ENCODE results near the gene NAIP.
"Not testable (repeated sequence)": the region's sequence is repeated elsewhere in the genome, so short reads cannot be mapped to it uniquely, and the experiment has no call there.

DNA sequence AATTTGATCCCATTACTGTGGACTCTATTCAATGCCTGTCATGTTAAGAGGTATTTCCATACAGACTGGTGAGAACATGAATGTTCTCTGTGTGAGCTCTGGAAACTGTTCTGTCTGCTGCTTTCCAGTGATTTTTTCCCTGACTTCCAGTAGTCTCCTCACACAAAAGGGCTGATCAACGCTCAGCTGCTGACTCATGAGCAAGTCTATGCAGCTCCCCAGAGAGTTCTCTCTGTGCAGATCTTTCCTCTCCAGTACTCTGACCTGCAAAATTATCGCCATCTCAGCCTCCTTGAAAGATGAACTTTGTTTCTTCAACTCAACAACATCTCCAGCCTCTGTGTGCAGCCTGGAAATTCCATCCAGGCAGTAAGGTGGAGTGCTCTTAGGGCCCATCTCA lies 19.0 kb upstream of the NAIP start:
- TF ChIP-seq ZNF462 (CRISPR knock-in tag; IDR thresholded peaks at IDR 0.05); EZH2 (IDR thresholded peaks at IDR 0.05; ENCODE audit: low read depth, unreplicated experiment); ETS1 (IDR thresholded peaks at IDR 0.05); JUNB (IDR thresholded peaks at IDR 0.05; ENCODE audit: unreplicated experiment); POLR2AphosphoS5 (IDR thresholded peaks at IDR 0.05; ENCODE audit: low read depth): not testable (repeated sequence)
- TF ChIP-seq, protein P1, sequence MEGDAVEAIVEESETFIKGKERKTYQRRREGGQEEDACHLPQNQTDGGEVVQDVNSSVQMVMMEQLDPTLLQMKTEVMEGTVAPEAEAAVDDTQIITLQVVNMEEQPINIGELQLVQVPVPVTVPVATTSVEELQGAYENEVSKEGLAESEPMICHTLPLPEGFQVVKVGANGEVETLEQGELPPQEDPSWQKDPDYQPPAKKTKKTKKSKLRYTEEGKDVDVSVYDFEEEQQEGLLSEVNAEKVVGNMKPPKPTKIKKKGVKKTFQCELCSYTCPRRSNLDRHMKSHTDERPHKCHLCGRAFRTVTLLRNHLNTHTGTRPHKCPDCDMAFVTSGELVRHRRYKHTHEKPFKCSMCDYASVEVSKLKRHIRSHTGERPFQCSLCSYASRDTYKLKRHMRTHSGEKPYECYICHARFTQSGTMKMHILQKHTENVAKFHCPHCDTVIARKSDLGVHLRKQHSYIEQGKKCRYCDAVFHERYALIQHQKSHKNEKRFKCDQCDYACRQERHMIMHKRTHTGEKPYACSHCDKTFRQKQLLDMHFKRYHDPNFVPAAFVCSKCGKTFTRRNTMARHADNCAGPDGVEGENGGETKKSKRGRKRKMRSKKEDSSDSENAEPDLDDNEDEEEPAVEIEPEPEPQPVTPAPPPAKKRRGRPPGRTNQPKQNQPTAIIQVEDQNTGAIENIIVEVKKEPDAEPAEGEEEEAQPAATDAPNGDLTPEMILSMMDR (conservative IDR thresholded peaks at IDR 0.05; ENCODE audit: low read depth in 2 of 2), result not testable (repeated sequence)

All from GM23338 (cell line).